GM19025 (cell line): ENCODE results near the gene SMYD2.
"Not testable (repeated sequence)": the region's sequence is repeated elsewhere in the genome, so short reads cannot be mapped to it uniquely, and the experiment has no call there.

Experiments used
- ATAC-seq: cut with Tn5 transposase; IDR thresholded peaks from one replicate; pipeline ENCODE4 v1.9.1; 2021; ENCODE audit warnings: mild to moderate bottlenecking, low read depth, moderate library complexity; ENCODE audit not compliant: unreplicated experiment

Gene SMYD2

GRCh38 chr1:214271174-214271858 is 9.6 kb upstream of the SMYD2 start:
- no peak for ATAC-seq

DNA sequence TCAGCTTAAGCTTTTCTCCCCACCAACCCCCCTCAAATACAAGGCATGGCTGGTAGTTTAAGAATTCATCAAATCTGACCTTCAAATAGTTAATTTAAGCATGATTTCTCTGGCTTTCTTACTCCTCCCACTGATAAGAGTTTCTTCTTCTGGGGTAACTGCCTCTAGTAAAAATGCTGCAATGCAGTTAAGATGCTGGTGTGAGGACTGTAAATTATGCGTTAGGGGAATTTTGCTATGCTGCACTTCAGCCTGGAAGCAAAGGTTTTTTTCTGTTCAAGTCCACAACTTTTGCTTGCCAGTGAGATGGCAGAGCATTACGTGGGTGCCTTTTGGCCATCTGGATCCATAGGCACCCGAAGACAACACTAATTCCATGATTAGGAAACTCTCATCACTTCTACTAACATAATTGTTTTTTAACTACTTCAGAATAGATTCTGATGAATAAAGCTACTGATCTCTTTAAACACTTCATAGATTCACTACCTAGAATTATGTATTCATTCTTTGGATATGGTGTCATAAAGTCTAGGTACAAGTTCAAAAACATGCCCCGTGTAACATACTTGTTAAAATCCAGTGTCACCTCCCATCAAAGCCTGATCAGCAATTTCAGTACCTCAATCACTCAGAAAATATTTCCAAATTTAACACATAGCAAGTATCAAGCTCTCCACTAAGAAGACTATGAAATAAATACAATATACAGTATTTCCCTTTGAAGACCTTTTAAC is 8.8 kb upstream of the SMYD2 start:
- ATAC-seq: no peak

DNA sequence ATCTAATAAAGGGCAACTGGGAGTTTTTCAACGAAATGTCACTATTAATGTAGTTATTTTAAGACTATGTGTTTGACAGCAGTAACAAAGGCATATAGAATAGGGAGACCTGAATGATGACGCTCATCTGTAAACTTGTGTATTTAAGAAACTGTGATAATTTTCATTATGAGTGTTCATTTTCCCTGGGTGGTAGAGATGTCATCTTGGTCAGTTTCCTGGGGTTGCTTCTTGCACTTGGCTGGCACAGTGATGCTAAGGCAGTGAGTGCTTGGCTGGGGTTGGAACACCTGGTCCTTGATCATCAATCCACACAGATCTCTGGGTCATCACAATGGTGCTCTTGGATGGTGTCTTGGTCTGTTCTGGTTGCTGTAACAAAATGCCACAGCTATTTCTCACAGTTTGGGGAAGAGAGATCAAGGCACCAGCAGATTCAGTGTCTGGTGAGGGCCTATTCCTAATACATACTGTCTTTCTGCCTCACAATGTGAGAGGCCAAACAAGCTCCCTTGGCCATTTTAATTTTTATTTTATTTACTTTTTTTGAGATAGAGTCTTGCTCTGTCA is 7.9 kb upstream of the SMYD2 start:
- ATAC-seq: no peak

DNA sequence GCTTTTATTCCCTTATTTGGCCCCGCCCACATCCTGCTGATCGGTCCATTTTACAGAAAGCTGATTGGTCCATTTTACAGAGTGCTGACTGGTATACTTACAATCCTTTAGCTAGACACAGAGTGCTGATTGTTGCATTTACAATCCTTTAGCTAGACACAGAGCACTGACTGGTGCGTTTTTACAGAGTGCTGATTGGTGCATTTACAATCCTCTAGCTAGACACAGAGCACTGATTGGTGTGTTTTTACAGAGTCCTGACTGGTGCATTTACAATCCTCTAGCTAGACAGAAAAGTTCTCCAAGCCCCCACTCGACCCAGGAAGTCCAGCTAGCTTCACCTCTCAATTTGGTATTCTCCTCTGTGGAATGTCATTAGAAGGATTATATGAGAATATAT is 5.3 kb upstream of the SMYD2 start:
- ATAC-seq: not testable (repeated sequence)

- ATAC-seq: no peak
These were observed 4.2 kb upstream of the SMYD2 start for GRCh38 chr1:214276786-214277185.

- no peak for ATAC-seq
These were observed 3.0 kb upstream of the SMYD2 start for GRCh38 chr1:214277704-214278635.

GRCh38 chr1:214280386-214281020 is 456 bp upstream of the SMYD2 start:
- no peak for ATAC-seq

DNA sequence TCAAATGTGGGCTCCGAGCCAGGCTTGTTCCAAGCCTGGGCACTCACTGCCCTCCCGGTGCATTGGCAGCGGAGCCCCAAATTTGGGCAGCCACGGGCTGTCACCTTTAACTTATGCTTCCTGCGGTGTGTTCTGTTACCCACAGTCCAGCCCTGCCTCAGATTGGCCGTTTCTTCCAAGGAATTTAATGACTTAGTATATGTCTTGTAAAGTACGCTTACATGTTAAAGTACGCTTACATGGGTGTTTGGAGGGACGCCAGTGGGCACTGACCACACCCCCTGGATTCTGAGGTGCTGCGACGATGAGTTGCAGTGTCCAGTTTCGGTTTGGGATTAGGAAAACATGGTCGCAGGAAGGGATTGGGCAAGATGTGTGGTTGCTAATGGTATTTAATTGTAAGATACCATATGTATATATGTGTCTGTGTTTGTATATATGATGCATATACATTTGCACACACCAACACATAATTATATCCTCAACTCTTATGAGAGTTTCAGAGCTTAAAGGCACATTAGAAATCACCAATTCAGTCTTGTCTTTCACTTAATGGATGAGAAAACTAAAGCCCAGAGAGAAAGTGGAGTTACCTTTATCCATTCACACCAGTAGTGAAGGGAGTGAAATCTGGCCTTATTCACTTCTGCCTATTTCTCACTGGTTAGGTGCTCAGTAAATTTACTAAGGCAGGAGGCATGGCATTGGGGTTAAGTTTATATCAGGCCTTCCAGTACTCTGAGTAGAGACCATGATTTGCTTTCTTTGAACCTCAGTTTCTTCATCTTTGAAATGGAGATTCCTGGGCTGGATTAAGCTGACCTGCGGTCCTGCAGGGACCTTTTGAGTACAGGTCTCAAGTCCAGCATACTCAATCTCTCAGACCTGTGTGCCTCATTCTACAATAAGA is 1.0 kb downstream of the SMYD2 start:
- no peak for ATAC-seq

DNA sequence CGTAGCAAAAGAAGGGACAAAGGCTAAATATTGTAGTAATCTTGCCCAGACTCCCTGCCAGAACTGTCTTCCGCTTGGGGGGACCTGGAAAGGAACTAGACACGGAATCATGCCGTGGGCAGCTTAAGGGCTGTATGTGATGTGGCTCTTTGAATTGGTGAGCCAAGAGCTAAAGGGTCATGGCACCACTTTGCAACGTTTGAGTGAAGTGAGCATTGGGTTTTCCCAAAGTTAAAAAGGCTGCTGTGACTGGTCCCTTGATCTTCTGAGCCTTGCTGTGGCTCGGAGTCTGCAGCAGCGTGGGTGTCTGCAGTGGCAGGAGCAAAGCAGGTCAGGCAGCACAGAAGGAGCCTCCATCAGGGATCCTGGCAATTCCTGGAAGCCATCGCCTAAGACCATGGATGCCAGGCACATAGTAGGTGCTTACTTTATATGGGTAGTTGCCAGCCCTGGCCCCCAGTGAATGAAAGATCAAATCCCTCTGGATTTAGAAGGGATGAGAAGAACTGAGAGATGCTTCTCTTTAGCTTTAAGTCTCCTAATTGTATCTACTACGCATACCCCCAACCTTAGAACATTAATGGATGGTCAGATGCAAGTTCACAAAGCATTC is 1.8 kb downstream of the SMYD2 start:
- ATAC-seq: no peak

GRCh38 chr1:214285610-214286440 is 4.9 kb downstream of the SMYD2 start:
- ATAC-seq: no peak

GRCh38 chr1:214287884-214288283 is 6.9 kb downstream of the SMYD2 start:
- no peak for ATAC-seq

GRCh38 chr1:214289574-214290272 is 8.8 kb downstream of the SMYD2 start:
- no peak for ATAC-seq

DNA sequence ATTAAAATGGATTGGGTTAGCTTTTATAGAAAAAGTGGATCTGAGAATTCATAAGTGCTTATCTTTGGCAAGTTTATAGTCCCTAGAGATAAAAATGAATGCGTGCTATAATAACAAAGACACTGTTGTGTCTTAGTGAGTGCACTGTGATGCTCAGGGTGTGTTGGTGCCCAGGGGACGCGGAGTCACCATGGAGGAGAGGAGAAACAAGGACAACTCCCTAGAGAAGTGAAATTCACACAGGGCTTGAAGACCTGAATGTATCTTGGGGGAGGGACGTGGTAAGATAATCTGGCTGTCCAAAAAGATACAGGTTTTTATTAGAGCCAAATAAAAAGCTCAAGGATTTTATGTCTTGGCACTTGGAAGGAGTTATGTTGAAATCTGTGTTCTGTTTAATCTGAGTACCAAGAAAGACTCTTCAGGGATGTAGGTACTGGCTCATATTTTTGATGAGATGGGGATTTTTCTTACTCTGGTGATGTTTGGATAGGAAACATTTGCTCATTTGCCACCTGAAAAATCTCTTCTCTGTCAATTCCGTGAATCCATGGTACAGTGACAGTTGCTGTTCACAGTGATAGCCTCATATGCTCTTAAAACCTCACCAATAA is 9.6 kb downstream of the SMYD2 start:
- ATAC-seq: no peak

DNA sequence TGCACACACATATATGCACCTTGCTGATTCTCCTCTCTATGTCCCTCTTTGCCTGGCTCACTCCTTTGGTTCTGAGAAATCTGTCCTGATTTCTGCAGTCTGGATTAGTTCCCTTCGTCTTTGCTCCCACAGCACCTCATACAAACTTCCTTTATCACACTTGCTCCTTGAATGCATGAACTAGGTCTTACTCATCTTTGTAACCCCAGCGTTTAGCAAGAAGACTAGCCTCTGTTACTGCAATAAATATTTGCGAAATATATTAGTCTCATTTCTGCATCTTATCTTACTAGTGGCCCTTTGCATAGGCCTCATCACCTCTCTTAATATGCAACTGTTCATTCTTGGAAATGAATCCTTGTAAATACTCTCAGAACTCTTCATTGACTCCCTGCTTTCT is 11.4 kb downstream of the SMYD2 start:
- ATAC-seq: no peak

- no peak for ATAC-seq
These were observed 15.0 kb downstream of the SMYD2 start for GRCh38 chr1:214295934-214296333.

GRCh38 chr1:214296860-214297745 is 16.1 kb downstream of the SMYD2 start:
- ATAC-seq: no peak
